HepG2 (cell line): ENCODE data around the gene ZNF839. TPM values are rescaled to one million over a fixed set of nuclear protein-coding genes. Genes with fewer than 3 reads are reported as not detected.

Experiments used
- ATF1 ChIP-seq: IDR thresholded peaks from 2 replicates; pipeline ENCODE4 v1.6.1; 2016; ENCODE audit warnings: mild to moderate bottlenecking, control low read depth
- DNMT3B ChIP-seq: conservative IDR thresholded peaks from 2 replicates; pipeline ENCODE4 v1.6.1; 2016; ENCODE audit warnings: missing biosample characterization, control low read depth
- FIP1L1 ChIP-seq: fragments of 200-400 bp; formaldehyde crosslinking; IDR thresholded peaks from 2 replicates; pipeline ENCODE4 v1.6.1; 2018; ENCODE audit warnings: low read depth, mild to moderate bottlenecking, low read length, moderate library complexity, borderline replicate concordance; ENCODE audit not compliant: insufficient read depth
- NAIF1 ChIP-seq: sonication (generic); formaldehyde crosslinking; IDR thresholded peaks from 2 replicates; pipeline ENCODE4 v1.5.0; 2020; ENCODE audit warnings: mild to moderate bottlenecking, missing genetic modification reagents, borderline replicate concordance
- STAG1 ChIP-seq: sonication (generic); formaldehyde crosslinking; IDR thresholded peaks from 2 replicates; pipeline ENCODE4 v1.4.0; 2020; ENCODE audit warnings: missing genetic modification reagents
- ZFP41 ChIP-seq: sonication (generic); formaldehyde crosslinking; IDR thresholded peaks from 2 replicates; pipeline ENCODE4 v1.4.0; 2020; ENCODE audit warnings: mild to moderate bottlenecking, missing genetic modification reagents, borderline replicate concordance
- ZNF891 ChIP-seq: sonication (generic); formaldehyde crosslinking; IDR thresholded peaks from 2 replicates; pipeline ENCODE4 v1.5.0; 2020; ENCODE audit warnings: mild to moderate bottlenecking, missing genetic modification reagents
- polyA plus RNA-seq, 8 experiments: library from polyadenylated mRNA; depleted of rRNA in 3 of 8; stranded (reverse) in 7 of 8; unstranded in 1 of 8; fragments of >200 nt; fragmentation: Illumina TruSeq in 4 of 8; extraction: Trizol in 4 of 8; gene quantifications; 2 replicates each; pipeline versions ENCODE4 v1.2.1 to v1.2.3, GENCODE V29; 2011 to 2016; ENCODE audit warnings: low read depth in 4 of 8, missing spikeins in 1 of 8, mixed read lengths in 1 of 8; ENCODE audit not compliant: insufficient read depth in 1 of 8
- total RNA-seq, 5 experiments: library from RNA; depleted of rRNA; stranded (reverse); fragments of >200 nt; fragmentation: Illumina TruSeq; extraction: Trizol; gene quantifications; 2 replicates each; pipeline ENCODE4 v1.2.3, GENCODE V29; 2016; ENCODE audit warnings: low read depth in 1 of 5
- TF ChIP-seq, protein P1 (sequence below), 2 experiments: fragments of 450-650 bp in 1 of 2; sonication (generic) in 1 of 2; formaldehyde crosslinking; IDR thresholded peaks; 2 replicates each; pipeline versions ENCODE4 v1.5.0 to v1.8.0; 2020 to 2022; ENCODE audit warnings: mild to moderate bottlenecking in 1 of 2, missing genetic modification reagents in 1 of 2
- TF ChIP-seq, protein P2 (sequence below): IDR thresholded peaks from 2 replicates; pipeline ENCODE4 v1.6.1; 2016; ENCODE audit warnings: control low read depth
- TF ChIP-seq, protein P3 (sequence below): sonication (generic); formaldehyde crosslinking; conservative IDR thresholded peaks from 2 replicates; pipeline ENCODE4 v1.8.0; 2022; ENCODE audit warnings: mild to moderate bottlenecking, moderate library complexity, missing genetic modification reagents
- TF ChIP-seq, protein P4 (sequence below): sonication (generic); formaldehyde crosslinking; IDR thresholded peaks from 2 replicates; pipeline ENCODE4 v1.4.0; 2020; ENCODE audit warnings: missing genetic modification reagents, low read depth, mild to moderate bottlenecking, borderline replicate concordance
- TF ChIP-seq, protein P5 (sequence below): sonication (generic); formaldehyde crosslinking; IDR thresholded peaks from 2 replicates; pipeline ENCODE4 v1.4.0; 2020; ENCODE audit warnings: missing genetic modification reagents

ZNF839 gene
- total and polyA plus RNA-seq, 2 of the 13 experiments (the other 11 are each of a cell fraction or from before 2014, with no cell fraction given) = 11.1 to 12.8 TPM

DNA sequence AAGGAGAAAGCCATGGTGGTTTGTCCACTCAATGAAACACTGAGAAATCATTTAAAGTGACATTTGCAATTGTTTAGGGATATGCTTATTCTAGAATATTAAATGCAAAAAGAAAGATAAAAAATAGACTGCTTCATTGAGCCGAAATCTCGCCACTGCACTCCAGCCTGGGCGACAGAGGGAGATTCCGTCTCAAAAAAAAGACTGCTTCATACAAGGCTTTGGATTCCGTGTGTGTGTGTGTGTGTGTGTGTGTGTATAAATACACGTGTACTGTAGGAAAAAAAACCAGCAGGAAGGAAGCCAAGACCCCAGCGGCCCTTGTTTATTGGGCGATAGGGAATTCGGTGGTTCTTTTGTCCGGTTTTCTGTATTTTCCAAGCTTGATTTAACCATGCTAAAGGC is 3.2 kb upstream of the ZNF839 start (continued):
- TF ChIP-seq, protein P1, sequence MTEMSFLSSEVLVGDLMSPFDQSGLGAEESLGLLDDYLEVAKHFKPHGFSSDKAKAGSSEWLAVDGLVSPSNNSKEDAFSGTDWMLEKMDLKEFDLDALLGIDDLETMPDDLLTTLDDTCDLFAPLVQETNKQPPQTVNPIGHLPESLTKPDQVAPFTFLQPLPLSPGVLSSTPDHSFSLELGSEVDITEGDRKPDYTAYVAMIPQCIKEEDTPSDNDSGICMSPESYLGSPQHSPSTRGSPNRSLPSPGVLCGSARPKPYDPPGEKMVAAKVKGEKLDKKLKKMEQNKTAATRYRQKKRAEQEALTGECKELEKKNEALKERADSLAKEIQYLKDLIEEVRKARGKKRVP (CRISPR knock-in tag; IDR thresholded peaks at IDR 0.05) = no peak
- TF ChIP-seq NAIF1 (no peak), ATF1 (CRISPR knock-in tag) (0 out of 2 replicates have a peak, but pooled peaks have one; percentile 1), FIP1L1 (no peak), ZNF891 (CRISPR knock-in tag) (no peak), STAG1 (CRISPR knock-in tag) (no peak), ZFP41 (CRISPR knock-in tag) (no peak), DNMT3B (CRISPR knock-in tag) (no peak)
- TF ChIP-seq, protein P2, sequence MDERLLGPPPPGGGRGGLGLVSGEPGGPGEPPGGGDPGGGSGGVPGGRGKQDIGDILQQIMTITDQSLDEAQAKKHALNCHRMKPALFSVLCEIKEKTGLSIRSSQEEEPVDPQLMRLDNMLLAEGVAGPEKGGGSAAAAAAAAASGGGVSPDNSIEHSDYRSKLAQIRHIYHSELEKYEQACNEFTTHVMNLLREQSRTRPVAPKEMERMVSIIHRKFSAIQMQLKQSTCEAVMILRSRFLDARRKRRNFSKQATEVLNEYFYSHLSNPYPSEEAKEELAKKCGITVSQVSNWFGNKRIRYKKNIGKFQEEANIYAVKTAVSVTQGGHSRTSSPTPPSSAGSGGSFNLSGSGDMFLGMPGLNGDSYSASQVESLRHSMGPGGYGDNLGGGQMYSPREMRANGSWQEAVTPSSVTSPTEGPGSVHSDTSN (CRISPR knock-in tag) = no peak
- TF ChIP-seq, protein P3, sequence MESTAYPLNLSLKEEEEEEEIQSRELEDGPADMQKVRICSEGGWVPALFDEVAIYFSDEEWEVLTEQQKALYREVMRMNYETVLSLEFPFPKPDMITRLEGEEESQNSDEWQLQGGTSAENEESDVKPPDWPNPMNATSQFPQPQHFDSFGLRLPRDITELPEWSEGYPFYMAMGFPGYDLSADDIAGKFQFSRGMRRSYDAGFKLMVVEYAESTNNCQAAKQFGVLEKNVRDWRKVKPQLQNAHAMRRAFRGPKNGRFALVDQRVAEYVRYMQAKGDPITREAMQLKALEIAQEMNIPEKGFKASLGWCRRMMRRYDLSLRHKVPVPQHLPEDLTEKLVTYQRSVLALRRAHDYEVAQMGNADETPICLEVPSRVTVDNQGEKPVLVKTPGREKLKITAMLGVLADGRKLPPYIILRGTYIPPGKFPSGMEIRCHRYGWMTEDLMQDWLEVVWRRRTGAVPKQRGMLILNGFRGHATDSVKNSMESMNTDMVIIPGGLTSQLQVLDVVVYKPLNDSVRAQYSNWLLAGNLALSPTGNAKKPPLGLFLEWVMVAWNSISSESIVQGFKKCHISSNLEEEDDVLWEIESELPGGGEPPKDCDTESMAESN (CRISPR knock-in tag) = no peak
- TF ChIP-seq, protein P4, sequence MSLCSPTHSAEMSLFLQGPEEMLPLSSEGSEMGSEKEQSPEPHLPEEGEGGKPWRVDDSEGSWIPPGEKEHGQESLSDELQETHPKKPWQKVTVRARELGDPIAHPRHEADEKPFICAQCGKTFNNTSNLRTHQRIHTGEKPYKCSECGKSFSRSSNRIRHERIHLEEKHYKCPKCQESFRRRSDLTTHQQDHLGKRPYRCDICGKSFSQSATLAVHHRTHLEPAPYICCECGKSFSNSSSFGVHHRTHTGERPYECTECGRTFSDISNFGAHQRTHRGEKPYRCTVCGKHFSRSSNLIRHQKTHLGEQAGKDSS = no peak
- TF ChIP-seq, protein P5, sequence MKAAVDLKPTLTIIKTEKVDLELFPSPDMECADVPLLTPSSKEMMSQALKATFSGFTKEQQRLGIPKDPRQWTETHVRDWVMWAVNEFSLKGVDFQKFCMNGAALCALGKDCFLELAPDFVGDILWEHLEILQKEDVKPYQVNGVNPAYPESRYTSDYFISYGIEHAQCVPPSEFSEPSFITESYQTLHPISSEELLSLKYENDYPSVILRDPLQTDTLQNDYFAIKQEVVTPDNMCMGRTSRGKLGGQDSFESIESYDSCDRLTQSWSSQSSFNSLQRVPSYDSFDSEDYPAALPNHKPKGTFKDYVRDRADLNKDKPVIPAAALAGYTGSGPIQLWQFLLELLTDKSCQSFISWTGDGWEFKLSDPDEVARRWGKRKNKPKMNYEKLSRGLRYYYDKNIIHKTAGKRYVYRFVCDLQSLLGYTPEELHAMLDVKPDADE = no peak
